ENCODE measurements around the gene TNS3.

Gene TNS3

DNA sequence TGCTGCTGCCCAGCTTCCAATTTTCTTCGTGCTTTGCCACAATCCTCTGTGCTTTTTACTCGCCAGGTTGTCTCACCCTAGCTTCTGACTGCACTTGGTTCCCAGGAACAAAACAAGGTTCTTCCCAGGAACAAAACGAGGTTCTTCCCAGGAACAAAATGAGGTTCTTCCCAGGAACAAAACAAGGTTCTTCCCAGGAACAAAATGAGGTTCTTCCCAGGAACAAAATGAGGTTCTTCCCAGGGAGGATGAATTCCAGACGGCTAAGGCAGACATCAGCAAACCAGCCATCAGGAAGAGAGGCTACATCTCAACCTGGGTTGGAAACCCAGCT, 41.9 kb downstream of the TNS3 start:
- H4K20me1 ChIP-seq (ENCODE audit: insufficient read depth) = no peaks in the 10 kb centered on the region
- no peak overlapping the region for H3K27ac ChIP-seq
- H3K9ac ChIP-seq = no peak overlapping the region
- H3K4me2 ChIP-seq = no peak overlapping the region
- no peak overlapping the region for H3K4me3 ChIP-seq (IDR thresholded peaks at IDR 0.05; ENCODE audit: insufficient read depth, low read depth, low read length)
- TF ChIP-seq, protein P1, sequence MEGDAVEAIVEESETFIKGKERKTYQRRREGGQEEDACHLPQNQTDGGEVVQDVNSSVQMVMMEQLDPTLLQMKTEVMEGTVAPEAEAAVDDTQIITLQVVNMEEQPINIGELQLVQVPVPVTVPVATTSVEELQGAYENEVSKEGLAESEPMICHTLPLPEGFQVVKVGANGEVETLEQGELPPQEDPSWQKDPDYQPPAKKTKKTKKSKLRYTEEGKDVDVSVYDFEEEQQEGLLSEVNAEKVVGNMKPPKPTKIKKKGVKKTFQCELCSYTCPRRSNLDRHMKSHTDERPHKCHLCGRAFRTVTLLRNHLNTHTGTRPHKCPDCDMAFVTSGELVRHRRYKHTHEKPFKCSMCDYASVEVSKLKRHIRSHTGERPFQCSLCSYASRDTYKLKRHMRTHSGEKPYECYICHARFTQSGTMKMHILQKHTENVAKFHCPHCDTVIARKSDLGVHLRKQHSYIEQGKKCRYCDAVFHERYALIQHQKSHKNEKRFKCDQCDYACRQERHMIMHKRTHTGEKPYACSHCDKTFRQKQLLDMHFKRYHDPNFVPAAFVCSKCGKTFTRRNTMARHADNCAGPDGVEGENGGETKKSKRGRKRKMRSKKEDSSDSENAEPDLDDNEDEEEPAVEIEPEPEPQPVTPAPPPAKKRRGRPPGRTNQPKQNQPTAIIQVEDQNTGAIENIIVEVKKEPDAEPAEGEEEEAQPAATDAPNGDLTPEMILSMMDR (conservative IDR thresholded peaks at IDR 0.05; ENCODE audit: low read depth, low read length) = no peak
- no peak overlapping the region for H2AFZ ChIP-seq (ENCODE audit: low read depth)
- H3K4me1 ChIP-seq (ENCODE audit: low read depth, poor library complexity, severe bottlenecking) = no peaks in the 10 kb centered on the region
- H3K79me2 ChIP-seq (ENCODE audit: insufficient read depth, low read depth) = no peaks in the 10 kb centered on the region
- no peaks in the 10 kb centered on the region for H3K36me3 ChIP-seq (ENCODE audit: insufficient read depth)
- no peaks in the 10 kb centered on the region for H3K27me3 ChIP-seq (ENCODE audit: insufficient read depth, low read depth)

DNA sequence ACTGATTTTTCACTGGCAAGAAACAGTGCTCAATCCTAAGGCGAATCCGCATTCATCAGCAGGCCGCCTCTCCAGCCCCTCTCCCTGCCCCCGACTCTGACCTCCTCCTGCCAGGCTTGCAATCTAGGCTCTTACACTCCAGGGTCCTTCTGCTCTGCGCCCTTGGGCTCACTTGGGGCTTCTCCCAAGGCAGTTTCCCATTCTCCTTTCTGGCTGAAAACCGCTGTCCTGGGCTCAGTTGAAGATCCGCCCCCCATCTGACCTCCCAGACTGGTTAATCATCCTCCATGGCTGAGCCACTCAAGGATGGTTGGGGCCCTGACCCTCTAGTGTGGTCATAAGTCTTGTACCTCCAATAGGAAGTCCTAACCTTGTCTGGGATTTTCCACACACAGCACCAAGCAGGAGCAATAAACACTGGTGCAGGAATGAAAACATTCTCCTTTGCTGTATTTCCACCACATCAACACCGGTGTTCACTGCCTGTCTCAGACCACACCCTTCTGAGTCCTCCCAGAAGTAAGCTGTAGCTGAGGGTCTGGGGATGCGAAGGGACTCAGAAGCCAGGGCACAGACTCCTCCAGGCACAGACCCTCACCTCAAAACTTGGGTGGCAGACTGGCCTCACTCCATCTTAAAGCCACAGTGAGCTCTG, 42.4 kb downstream of the TNS3 start:
- H3K4me3 ChIP-seq (IDR thresholded peaks at IDR 0.05; ENCODE audit: insufficient read depth, low read depth, low read length) = no peak overlapping the region
- H4K20me1 ChIP-seq (ENCODE audit: insufficient read depth) = no peaks in the 10 kb centered on the region
- H3K27ac ChIP-seq = no peak overlapping the region
- no peaks in the 10 kb centered on the region for H3K27me3 ChIP-seq (ENCODE audit: insufficient read depth, low read depth)
- no peaks in the 10 kb centered on the region for H3K4me1 ChIP-seq (ENCODE audit: low read depth, poor library complexity, severe bottlenecking)
- TF ChIP-seq, protein P1 (conservative IDR thresholded peaks at IDR 0.05; ENCODE audit: low read depth, low read length) = no peak
- H3K9ac ChIP-seq = no peak overlapping the region
- H3K79me2 ChIP-seq (ENCODE audit: insufficient read depth, low read depth) = no peaks in the 10 kb centered on the region
- no peak overlapping the region for H2AFZ ChIP-seq (ENCODE audit: low read depth)
- H3K36me3 ChIP-seq (ENCODE audit: insufficient read depth) = no peaks in the 10 kb centered on the region
- H3K4me2 ChIP-seq = no peak overlapping the region

DNA sequence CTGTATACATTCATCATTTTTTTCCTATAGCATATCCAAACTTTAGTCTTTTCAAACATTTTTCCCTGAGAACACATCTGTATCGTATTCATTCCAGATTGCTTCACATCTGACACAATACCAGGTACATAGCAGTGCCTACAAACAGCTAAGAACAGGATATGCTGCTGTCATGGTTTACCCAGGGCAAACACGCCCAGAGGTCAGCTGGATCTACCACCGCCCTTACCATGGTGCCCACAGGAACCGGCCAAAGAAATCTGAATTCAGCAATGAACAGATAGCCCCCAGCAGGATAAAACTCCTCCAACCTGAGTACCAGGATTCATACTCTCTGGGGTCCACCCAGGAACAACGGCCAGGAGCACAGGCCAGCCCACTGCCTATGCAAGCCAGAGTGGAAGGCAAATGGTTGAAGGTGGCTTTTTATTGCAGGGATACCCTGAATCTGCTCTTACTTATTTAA, 43.0 kb downstream of the TNS3 start:
- H3K4me2 ChIP-seq = no peak overlapping the region
- no peaks in the 10 kb centered on the region for H4K20me1 ChIP-seq (ENCODE audit: insufficient read depth)
- H3K36me3 ChIP-seq (ENCODE audit: insufficient read depth) = no peaks in the 10 kb centered on the region
- H3K27me3 ChIP-seq (ENCODE audit: insufficient read depth, low read depth) = no peaks in the 10 kb centered on the region
- no peaks in the 10 kb centered on the region for H3K79me2 ChIP-seq (ENCODE audit: insufficient read depth, low read depth)
- H3K9ac ChIP-seq = no peak overlapping the region
- H2AFZ ChIP-seq (ENCODE audit: low read depth) = no peak overlapping the region
- no peak overlapping the region for H3K4me3 ChIP-seq (IDR thresholded peaks at IDR 0.05; ENCODE audit: insufficient read depth, low read depth, low read length)
- H3K27ac ChIP-seq = no peak overlapping the region
- TF ChIP-seq, protein P1 (conservative IDR thresholded peaks at IDR 0.05; ENCODE audit: low read depth, low read length) = no peak
- no peaks in the 10 kb centered on the region for H3K4me1 ChIP-seq (ENCODE audit: low read depth, poor library complexity, severe bottlenecking)

DNA sequence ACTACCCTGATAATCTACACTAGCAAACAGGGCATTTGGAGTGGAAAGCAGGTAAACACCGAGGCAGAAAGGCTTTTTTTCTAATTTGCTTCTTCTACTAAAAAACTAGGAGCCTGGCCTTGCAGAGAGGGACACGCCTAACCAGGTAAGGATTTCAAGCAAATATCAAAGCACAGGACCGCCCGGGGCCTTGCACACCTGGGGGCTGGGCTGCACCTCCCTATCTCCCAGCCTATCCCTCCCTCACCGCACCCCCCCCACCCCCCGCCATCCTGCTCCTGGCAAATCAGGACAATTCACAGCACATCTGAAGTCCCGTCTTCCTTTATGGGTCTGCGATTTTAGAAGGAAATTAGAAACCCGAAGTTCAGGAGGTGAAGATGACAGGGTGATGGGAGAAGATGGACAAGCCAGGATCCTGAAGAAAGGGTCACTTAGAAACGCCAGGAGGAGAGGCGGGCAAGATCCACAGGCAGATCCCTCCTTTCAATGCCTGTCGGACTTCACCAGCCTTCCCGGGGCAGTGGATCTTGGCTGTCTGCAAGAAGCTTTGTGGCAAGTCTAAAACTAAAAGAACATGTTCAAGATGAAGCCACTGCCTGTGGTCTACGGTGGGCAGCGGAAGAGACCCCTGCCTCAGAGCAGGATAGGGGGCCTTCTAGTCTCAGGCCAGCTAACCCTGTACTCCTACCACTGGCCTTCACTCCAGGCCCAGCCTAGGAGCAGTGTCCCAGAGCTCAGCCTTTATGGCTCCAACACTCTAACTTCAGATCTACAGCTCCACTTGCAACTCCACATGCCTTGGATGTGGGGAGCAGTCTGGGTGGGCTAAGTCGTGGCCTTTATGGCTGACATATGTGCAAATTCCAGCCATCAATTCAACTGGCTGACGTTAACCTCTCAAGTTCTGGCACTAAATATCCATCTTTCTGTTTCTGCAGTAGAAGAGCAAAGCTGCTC, 43.9 kb downstream of the TNS3 start:
- Histone ChIP-seq H2AFZ (ENCODE audit: low read depth) (no peak overlapping the region), H4K20me1 (ENCODE audit: insufficient read depth) (no peaks in the 10 kb centered on the region), H3K36me3 (ENCODE audit: insufficient read depth) (no peaks in the 10 kb centered on the region), H3K79me2 (ENCODE audit: insufficient read depth, low read depth) (no peaks in the 10 kb centered on the region), H3K27me3 (ENCODE audit: insufficient read depth, low read depth) (no peaks in the 10 kb centered on the region), H3K27ac (no peak overlapping the region), H3K4me3 (IDR thresholded peaks at IDR 0.05; ENCODE audit: insufficient read depth, low read depth, low read length) (no peak overlapping the region), H3K9ac (no peak overlapping the region), H3K4me1 (ENCODE audit: low read depth, poor library complexity, severe bottlenecking) (no peaks in the 10 kb centered on the region), H3K4me2 (no peak overlapping the region)
- TF ChIP-seq, protein P1 (conservative IDR thresholded peaks at IDR 0.05; ENCODE audit: low read depth, low read length) = no peak

Data from KMS-11 (cell line).